GM21423 (cell line): ENCODE measurements around the gene TMEM80.
"Not testable (repeated sequence)": the region's sequence is repeated elsewhere in the genome, so short reads cannot be mapped to it uniquely, and the experiment has no call there.

Source experiments
- ATAC-seq: cut with Tn5 transposase; IDR thresholded peaks from one replicate; pipeline ENCODE4 v1.9.1; 2021; ENCODE audit warnings: mild to moderate bottlenecking, moderate library complexity; ENCODE audit not compliant: unreplicated experiment

The TMEM80 gene

DNA sequence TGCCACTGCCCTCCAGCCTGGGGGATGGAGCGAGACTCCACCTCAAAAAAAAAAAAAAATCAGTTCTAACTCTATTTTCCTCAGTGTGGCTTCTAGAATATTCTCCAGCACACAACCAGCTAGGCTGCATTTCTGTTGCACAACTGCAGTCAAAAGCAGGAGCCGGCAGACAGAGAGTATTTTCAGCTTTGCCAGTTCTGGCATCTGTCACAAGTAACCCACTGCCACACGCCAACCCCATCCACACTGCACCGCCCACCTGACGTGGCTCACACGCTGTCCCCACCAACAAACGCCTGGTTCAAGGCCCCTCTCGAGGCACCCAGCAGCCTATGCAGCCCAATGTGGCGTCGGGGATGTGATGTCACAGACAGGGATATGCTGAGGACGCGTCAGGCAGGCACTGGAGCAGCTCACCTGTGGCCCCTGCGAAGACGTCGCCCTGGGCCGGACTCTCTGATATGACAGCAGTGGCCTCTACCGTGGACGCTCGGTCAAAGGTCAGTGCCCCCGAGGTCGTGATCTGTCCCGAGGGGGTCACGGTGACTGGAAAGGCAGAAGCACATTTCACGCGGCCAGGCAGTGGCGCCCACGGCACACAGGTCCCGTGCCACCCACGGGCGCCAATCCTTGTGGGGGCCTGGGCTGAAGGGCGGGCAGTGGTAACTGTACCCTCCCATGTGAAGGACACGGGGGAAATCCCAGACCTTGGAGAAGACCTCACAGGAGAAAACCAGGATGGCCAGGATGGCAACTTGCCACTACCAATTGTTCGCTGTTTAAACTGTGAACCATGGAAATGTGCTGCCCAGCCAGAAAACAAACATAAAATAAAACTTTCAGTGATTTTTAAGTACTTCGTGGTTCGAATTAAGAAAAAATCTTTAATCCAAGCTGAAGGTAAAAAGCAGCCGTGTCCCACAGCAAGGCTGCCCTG, 16.1 kb upstream of the TMEM80 start:
- no peak for ATAC-seq

DNA sequence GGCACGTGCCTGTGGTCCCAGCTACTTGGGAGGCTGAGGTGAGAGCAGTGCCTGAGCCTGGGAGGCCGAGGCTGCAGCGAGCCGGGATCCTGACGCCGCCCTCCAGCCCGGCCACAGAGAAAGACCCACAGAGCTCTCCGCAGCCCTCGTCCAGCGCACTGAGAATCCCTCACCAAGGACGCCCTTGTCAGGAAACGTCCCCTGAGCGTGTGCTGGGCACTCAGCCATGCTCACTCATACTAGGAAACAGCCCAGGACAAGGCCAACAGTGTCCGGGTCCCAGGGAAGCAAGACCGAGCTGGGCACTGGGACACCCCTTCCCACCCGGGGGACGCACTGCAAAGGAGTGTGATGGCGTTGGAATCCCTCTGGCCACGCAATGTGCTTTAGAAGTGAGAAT, 15.1 kb upstream of the TMEM80 start:
- no peak for ATAC-seq

DNA sequence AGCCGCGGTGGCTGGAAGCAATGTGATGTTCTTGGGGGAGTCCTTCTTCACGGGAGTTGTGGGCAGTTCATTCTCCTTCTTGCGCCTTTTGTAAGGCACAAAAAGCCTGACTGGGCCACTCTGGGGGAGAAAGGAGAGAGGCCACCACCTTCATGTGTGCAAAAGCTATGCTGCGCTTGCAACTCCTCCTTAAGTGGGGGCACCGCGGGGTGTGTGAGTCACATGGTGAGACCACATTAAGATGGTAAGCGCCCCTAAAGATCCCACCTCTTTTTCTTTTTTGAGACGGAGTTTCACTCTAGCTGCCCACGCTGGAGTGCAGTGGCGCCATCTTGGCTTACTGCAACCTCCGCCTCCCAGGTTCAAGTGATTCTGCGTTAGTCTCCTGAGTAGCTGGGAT, 14.6 kb upstream of the TMEM80 start:
- ATAC-seq, result no peak

DNA sequence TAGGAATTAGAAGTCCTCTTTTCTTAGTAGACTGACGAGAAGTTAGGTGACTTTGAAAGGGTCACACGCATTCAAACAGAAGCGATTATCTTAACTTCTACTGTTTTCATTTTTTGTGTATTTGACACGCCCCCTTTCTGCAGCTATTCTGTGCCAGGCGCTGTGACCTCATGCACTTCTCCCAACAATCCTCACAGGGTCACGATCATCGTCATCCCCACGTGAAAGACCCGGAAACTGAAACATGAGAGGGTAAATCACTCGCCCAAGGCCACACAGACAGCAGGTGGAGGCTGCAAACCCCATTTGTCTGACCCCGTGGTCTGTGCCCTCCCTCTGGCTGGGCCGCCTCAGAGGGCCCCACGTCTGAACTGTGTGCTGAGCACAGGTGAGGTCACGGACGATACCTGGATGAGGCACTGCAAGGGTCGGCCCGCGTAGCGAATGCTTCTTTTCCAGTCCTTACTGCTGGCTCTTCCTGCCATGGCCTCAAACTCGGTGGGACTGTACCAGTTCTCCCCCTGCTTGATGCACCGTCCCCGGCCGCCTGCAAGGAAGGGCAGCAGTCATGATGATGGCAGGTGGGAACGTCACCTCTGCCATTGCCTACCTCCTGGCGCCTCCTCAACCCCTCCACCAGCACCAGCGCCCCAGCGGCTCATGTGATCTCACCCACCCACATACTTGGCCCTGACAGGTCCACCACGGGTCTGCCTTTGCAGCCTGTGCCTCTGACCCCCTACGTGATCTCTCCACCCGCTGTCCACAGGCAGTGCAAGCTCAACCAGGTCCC, 9.0 kb upstream of the TMEM80 start:
- no peak for ATAC-seq

DNA sequence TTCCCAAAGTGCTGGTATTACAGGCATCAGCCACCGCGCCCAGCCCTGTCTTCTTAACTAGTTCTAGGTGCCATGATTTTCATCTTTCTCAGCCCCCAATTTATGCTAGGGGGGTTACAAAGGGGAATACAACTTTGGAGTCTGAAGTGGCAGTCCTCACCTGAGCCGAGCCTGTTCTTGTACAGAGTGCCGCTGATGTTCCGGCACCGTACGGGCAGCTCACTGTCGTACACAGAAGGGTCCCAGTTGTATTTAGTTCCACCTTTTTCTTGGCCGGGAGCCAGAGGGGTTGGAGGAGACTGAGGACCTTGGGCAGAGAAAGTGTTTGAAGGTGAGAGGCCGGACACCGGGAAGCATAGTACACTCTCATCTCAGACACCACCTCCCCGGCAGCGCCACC, 7.9 kb upstream of the TMEM80 start:
- no peak for ATAC-seq

DNA sequence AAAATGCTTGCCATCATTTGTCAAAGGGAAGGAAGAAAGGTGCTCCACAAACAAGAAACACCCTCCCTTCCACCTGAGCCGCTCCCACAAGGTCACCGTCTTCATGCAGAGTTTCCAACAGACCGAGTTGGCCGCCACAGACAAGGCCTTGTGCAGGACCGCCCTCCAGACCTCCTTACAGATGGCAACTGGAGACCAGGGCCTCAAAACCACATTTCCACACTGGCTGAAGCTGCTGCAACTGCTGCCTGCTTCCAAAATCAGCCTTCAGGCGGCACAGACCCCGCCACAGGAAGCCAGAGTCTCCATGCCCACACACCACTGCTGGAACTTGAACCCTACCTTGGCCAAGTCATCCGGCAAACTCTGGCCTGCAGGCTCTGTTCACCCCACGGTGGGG, 6.9 kb upstream of the TMEM80 start:
- no peak for ATAC-seq

DNA sequence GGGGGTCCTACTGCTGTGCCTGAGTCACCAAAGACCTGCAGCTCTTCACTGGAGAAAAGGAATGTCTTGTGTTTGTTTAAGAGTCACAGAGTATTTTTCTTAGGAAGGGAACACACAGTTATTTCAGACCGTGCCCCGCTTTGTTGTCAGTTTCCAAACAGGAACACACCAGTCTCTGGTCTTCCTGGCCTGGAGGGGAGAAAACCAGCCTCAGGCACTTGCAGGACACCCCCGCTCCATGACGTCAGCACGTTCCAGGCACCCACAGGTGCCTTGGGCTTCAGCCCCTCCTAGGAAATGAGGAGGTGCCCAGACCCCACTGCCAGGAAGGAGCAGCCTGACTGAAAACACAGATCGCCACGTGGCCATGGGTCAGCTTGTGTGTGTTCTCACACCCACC, 6.0 kb upstream of the TMEM80 start:
- ATAC-seq, result no peak

DNA sequence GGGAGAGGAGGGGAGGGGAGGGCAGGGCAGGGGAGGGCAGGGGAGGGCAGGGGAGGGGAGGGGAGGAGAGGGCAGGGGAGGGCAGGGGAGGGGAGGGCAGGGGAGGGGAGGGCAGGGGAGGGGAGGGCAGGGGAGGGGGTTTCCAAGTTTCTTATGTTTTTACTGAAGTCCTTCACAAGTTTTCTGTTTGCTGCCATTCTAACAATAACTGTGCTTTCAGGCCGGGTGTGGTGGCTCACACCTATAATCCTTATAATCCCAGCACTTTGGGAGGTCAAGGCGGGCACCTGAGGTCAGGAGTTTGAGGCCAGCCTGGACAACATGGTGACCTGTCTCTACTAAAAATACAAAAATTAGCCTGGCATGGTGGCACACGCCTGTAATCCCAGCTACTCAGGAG, 5.4 kb upstream of the TMEM80 start:
- not testable (repeated sequence) for ATAC-seq

DNA sequence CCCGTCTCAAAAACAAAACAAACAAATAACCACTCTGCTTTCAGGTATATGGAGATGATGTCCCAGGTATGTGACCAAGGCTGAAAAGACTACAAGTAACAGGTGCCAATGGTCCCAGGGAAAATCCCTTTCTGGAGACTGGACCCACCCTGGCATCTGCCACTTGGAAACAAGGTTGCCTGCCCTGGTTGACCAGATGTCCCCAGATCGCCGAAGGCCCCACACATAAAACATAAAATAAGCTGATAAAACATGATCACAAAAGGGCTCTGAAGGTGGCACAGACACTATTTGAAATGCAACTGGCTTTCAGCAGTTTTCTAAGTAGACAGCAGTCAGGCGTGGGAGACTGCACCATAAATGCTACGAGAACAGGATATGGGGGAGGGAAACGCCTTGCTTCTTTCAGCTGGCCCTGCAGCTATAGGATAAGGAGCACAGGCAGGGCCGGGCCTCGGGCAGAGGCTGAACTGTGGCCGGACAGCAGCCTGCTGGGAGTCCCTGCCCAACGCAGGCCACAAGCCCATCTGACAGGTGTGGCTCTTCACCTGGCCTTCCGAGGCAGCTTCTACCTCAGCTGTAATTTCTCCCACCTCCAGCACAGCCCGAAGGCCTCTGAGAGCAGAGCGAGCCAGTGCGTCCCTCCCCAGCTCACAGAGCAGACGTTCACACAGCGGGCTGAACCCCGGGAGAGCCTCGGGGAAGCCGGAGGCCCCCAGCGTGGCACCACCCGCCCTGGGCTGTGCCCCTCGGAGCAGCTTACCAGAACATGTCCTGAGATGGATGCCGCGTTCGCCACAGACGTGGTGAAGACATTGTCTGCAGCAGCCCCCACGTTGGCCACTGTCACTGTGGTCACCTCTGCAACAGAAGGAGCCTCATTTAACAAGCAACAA, 4.6 kb upstream of the TMEM80 start:
- no peak for ATAC-seq

DNA sequence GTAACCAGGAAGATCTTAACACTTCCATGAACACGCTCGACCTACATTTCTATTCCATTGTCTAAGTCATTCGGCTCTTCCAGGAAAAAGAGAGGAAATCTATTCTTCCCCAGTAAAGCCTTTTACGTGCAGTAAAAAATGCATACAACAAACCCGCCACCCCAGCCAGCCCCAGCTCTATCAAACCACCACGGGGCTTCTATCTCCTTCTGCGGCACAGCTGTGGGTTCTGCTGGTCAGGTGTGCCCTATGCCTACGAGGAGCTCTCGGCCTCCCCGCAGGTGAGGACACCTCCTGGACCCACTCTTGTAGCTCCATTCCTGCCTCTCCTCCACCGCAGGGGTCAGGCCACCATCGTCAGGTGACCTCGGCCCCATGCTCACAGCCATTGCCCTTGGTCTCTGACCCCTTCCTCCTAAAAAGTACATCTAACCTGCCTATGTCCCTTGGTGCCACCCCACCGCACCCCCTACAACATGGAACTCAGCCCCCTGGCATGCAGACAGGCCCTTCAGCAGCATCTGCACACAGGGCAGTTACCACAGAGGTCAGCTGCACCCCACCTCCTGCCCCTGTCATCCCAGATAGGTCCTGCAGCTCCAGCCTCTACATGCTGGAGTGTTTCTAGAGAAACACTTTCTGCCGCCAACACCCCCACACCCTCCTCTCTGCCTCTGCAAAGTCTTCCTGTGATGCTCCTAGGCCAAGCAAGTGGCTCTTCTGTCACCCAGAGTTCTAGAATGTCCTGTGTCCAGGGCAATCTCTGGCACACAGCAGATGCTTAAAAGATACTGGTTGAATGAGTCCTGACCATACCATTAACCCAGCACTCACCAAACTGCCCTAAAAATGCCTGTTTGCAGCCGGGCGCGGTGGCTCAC, 3.7 kb upstream of the TMEM80 start:
- ATAC-seq, result no peak

DNA sequence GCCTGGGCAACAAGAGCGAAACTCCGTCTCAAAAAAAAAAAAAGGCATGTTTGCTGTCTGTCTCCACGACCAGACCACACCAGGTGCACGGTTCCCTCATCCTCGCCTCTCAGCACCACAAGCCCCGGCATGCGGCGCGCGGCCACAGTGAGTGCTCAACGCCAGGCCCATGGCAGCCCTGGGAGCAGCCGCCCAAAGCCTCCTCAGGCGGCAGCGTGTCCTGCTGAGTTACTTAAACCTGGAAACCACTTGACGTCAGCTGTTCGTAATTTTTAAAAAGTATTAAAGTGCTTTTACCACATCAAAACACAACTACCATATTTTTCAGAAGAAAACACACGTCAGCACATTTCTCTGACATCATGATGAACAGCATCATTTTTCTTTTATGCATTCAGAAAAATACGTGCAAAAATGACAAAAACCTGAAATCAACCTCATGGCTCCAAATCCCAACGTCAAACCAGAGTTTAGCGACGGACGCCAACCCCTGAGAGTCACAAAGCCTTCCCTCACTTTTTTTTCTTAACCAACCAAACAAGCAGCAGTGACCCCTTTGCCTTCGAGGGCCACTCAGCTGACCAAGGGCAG, 2.7 kb upstream of the TMEM80 start:
- ATAC-seq, result no peak

DNA sequence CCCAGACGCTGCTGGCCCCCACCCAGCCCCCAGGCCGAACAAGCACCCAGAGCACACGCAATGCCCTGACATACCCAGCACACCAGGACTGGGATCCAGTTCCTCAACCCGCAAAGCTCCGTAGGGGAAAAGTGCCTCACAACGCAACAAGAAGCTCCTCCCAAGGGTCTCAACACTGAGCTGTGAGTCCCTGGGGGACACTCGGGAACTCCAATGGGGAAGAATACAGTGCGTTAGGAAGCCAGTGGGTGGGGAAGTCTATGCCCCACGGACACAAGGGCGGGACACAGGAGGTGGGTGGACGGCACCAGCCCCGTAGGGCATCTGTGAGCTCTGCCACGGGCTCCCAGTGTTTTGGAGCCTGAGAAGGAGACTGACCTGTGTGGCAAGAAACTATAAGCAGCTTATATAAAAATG, 2.2 kb upstream of the TMEM80 start:
- ATAC-seq, result no peak

DNA sequence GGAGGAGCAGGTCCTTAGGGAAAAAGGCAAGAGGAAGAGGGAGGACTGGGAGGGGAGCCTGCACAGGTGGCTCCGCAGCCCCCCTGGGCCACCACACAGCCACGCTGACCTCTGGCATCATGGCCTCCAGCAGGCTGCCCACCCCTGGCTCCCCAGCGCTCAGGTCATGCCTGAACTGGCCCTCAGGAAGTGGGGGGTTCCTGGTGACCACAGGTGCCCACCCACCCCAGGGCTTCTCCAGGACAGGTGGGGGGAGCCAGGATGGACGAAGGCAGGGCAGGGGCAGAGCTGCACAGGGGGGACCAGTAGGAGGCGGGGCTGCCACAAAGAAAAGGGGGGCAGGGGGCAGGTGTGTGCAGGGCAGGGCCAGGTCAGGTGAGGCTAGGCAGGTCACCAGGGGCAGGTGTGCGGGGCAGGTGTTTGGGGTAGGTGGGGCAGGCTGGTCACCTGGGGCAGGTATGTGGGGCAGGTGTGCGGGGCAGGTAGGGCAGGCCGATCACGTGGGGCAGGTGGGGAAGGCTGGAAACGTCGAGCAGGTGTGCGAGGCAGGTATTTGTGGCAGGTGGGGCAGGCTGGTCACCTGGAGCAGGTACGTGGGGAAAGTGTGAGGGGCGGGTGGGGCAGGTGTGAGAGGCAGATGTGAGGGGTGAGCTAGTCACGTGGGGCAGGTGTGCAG, 1.6 kb upstream of the TMEM80 start:
- ATAC-seq, result no peak

DNA sequence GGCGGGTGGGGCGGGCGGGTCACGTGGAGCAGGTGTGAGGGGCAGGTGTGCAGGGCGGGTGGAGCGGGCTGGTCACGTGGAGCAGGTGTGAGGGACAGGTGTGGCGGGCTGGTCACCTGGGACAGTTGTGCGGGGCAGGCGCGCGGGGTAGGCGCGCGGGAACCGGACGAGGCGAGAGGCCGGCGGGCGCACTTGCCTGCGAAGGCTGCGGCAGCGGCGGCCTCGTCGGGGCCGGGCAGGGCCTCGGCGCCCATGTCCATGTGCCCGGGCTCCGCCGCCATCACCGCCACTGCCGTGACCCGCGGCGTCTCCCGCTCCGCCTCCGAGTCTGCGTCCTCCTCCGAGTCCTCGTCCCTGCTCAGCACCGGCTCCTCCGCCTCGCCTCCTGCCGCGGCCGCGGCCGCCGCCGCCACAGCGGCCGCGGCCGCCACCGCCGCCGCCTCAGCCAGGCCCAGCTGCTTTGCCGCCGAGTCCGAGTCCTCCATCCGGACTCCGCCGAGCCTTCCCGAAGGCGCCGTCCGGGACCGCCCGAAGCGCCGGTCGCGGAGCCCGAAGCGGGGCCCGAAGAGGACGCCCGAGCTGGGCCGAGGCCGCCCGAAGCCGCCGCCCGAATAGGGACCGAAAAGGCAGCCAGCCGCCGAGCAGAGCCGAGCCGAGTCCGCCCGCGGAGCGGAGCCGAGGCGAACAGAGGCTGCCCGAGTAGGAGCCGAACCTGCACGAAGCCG, 891 bp upstream of the TMEM80 start, which contains the start of gene DEAF1:
DEAF1 (minus strand) TSS at position 660 of the 725 bp plus-strand sequence; CDS start at position 485, 175 bp downstream.
- ATAC-seq, result peak; percentile 83

DNA sequence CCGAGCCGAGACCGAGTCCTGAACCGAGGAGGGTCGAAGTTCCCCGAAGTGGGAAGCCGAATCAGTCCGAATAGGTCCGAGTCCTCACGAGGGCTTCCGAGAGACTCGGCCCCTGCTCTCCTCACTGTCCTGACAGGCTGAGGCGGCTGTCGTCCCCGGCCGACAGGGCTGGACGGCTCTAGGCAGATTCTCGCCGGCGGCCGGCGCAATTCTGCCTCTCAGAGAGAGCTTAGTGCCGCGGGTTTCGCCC, 403 bp upstream of the TMEM80 start:
- no peak for ATAC-seq

DNA sequence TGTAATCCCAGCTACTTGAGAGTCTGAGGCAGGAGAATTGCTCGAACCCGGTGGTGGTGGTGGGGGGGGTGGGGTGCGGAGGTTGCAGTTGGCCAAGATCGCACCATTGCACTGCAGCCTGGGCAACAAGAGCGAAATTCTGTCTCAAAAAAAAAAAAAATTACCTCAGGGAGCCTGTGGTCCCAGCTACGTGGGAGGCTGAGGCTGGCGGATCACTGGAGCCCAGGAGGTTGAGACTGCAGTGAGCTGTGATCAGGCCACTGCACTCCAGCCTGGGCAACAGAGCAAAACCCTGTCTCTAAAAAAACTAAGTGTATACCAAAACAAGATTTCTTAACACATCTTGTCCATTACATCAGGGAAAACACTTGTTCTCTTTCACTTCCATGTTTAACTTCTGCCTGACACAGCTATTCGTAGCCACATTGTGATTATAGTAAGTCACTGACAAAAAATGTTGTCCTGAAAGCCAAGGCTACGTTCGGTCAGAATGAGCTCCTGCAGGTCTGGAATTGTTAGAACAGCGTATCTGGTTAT, 1.4 kb downstream of the TMEM80 start:
- no peak for ATAC-seq

DNA sequence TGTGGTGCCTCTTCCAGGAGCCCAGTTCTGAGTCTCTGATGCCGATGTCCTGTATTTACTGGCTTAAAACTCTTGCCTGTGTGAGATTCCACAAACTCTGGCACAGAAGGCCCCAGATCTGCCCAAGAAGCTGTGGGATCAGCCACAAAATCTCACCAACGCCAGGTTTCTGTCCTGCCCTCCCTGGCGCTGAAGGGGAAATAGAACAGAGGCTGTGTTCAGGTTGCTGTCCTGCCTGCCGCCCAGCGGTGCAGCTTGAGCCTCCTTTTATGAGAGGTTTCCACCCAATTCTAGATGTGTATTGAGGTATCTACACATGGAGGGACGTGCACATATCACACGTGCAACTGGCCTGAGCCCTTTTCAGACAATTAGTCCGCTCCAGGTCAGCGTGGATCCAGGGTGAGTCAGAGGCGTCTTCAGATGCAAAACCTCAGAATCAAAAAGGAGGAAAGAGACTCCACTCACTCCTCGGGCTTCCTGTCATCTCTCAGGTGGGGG, 2.2 kb downstream of the TMEM80 start:
- ATAC-seq, result no peak

DNA sequence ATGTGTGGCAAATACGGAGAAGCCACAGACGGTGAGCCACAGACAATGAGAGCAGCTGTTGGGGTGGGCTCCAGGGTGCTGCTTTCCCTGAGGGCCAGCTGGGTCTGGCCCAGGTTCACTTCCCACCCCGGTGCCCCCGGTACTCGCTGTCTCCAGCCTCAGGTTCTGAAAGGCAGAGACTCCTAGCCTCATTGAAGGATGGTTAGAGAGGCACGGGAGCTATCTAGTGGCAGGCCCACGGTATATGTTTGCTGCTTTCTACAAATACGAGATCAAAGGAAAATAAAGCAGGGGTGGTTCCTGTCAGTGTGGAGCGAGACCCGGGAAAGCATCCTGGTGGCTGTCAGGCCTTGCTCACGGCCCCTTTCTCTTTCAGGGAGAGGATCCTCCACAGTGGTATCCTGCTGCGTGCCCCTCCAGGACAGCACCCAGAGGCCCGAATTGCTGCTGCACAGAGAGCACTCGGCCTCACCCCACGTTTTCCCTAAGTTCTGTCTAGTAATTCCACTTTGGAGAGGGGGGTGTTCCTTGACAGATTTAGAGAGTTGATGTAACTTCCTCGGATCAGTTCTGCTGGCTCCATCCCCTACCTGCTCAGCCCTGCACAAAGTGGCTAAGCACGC, 3.0 kb downstream of the TMEM80 start:
- ATAC-seq, result no peak
